Testis (tissue), 3 donors: ENCODE results near the gene RGS9. TPM values are rescaled to one million over a fixed set of nuclear protein-coding genes. Genes with fewer than 3 reads are reported as not detected.
"Not testable (repeated sequence)": the region's sequence is repeated elsewhere in the genome, so short reads cannot be mapped to it uniquely, and the experiment has no call there.

Experiments used
- DNase-seq: peaks from one replicate; pipeline ENCODE4 v3.0.0-alpha.2; 2019
- H3K27ac ChIP-seq, 2 donors: fragments of 200-600 bp; sonication (generic); one replicate each; pipeline ENCODE4 v1.5.1; 2019
- H3K27me3 ChIP-seq: fragments of 200-600 bp; sonication (generic); one replicate; pipeline ENCODE4 v1.5.1; 2019
- H3K36me3 ChIP-seq: fragments of 200-600 bp; sonication (generic); one replicate; pipeline ENCODE4 v1.5.1; 2017; ENCODE audit warnings: low read depth; ENCODE audit errors: missing control alignments
- H3K4me1 ChIP-seq: fragments of 200-600 bp; sonication (generic); one replicate; pipeline ENCODE4 v1.5.1; 2019
- H3K4me3 ChIP-seq, 2 donors: fragments of 200-600 bp; sonication (generic); one replicate each; pipeline ENCODE4 v1.5.1; 2017 to 2019
- H3K9me3 ChIP-seq: fragments of 200-600 bp; sonication (generic); one replicate; pipeline ENCODE4 v1.5.1; 2017
- CTCF ChIP-seq, 3 experiments: fragments of 450-650 bp in 2 of 3; fragments of 200-600 bp in 1 of 3; sonication (generic) in 1 of 3; IDR thresholded peaks; one replicate each; pipeline ENCODE4 v1.5.1; 2016 to 2019; ENCODE audit warnings: antibody characterized with exemption in 3 of 3, mild to moderate bottlenecking in 2 of 3, moderate library complexity in 1 of 3
- POLR2A ChIP-seq: fragments of 450-650 bp; IDR thresholded peaks from one replicate; pipeline ENCODE4 v1.6.1; 2017; ENCODE audit warnings: antibody characterized with exemption, mild to moderate bottlenecking, moderate library complexity
- WGBS, 2 donors: methylation state at CpG; one replicate each; pipeline ENCODE4 v1.1.5; 2018; 5-methylcytosine and 5-hydroxymethylcytosine counted together
- intact Hi-C: fragments of 100-400 bp; cut with DNase I; formaldehyde crosslinking; loops from one replicate; pipeline ENCODE4 v1.15.1; 2023; ENCODE audit warnings: low total_unique reads
- polyA plus RNA-seq: library from polyadenylated mRNA; stranded (reverse); fragments of 350-450 nt; fragmentation: Illumina TruSeq; extraction: RNeasy Lipid Tissue Mini Kit (QIAGEN cat#74804); gene quantifications from one replicate; pipeline ENCODE4 v1.2.3, GENCODE V29; 2014; ENCODE audit warnings: low read depth, low replicate concordance; ENCODE audit not compliant: insufficient read depth
- total RNA-seq, 2 donors: library from RNA; depleted of rRNA; stranded (reverse); fragments of >200 nt; gene quantifications; one replicate each; pipeline ENCODE4 v1.2.3, GENCODE V29; 2016

RGS9 gene
- total and polyA plus RNA-seq, 3 donors from 2014 or later = 4.6 to 7.9 (median 5.7) TPM

- Histone ChIP-seq H3K27ac (no peak overlapping the region), H3K36me3 (no peaks in the 10 kb centered on the region), H3K4me1 (peaks cover 3% of the 10 kb centered on the region), H3K4me3 (no peak overlapping the region), H3K9me3 (no peaks in the 10 kb centered on the region), H3K27me3 (no peaks in the 10 kb centered on the region)
- TF ChIP-seq POLR2A = no peak
- TF ChIP-seq CTCF (IDR thresholded peaks at IDR 0.05) = no peak
- 73 to 85% methylated on average over 4 of the region's 4 CpGs for WGBS, 2 donors
- intact Hi-C loops = no loop called here
- DNase-seq = no peak
Observed at GRCh38 chr17:65177901-65178300, 40.7 kb downstream of the RGS9 start.

GRCh38 chr17:65180276-65180675 lies 43.1 kb downstream of the RGS9 start:
- 72 to 87% methylated on average over 12 of the region's 12 CpGs for WGBS, 2 donors
- H3K9me3 ChIP-seq, H3K4me3 ChIP-seq, H3K36me3 ChIP-seq, intact Hi-C loops, H3K27me3 ChIP-seq, DNase-seq, H3K27ac ChIP-seq: not testable (repeated sequence)
- peaks cover 13% of the 10 kb centered on the region for H3K4me1 ChIP-seq

- WGBS, 2 donors = 91 to 93% methylated on average over 4 of the region's 4 CpGs
- H3K36me3 ChIP-seq, H3K9me3 ChIP-seq, H3K4me3 ChIP-seq, intact Hi-C loops, H3K27ac ChIP-seq, DNase-seq, H3K27me3 ChIP-seq: not testable (repeated sequence)
- peaks cover 13% of the 10 kb centered on the region for H3K4me1 ChIP-seq
Observed at GRCh38 chr17:65180752-65181236, 43.6 kb downstream of the RGS9 start.

- Histone ChIP-seq H3K27ac (no peak overlapping the region), H3K4me1 (peaks cover 13% of the 10 kb centered on the region), H3K9me3 (no peaks in the 10 kb centered on the region), H3K27me3 (no peaks in the 10 kb centered on the region), H3K36me3 (no peaks in the 10 kb centered on the region), H3K4me3 (no peak overlapping the region)
- 92 to 95% methylated on average over 9 of the region's 9 CpGs for WGBS, 2 donors
- no peak for TF ChIP-seq CTCF (IDR thresholded peaks at IDR 0.05)
- TF ChIP-seq POLR2A = no peak
- intact Hi-C loops = no loop called here
- DNase-seq = no peak
Observed at GRCh38 chr17:65181237-65182061, 44.3 kb downstream of the RGS9 start.

GRCh38 chr17:65182233-65182632 lies 45.1 kb downstream of the RGS9 start:
- H3K27ac ChIP-seq = no peak overlapping the region
- H3K9me3 ChIP-seq = no peaks in the 10 kb centered on the region
- no peaks in the 10 kb centered on the region for H3K36me3 ChIP-seq
- 84 to 85% methylated on average over 7 to 9 of the region's 9 CpGs for WGBS, 2 donors
- H3K4me3 ChIP-seq = no peak overlapping the region
- no peaks in the 10 kb centered on the region for H3K27me3 ChIP-seq
- peaks cover 13% of the 10 kb centered on the region for H3K4me1 ChIP-seq
- intact Hi-C loops = no loop called here
- DNase-seq = no peak
- TF ChIP-seq POLR2A (no peak), CTCF (IDR thresholded peaks at IDR 0.05) (no peak)

GRCh38 chr17:65183736-65184135 lies 46.6 kb downstream of the RGS9 start:
- Histone ChIP-seq H3K9me3 (no peaks in the 10 kb centered on the region), H3K4me1 (peaks cover 13% of the 10 kb centered on the region), H3K36me3 (no peaks in the 10 kb centered on the region), H3K27me3 (no peaks in the 10 kb centered on the region), H3K4me3 (no peak overlapping the region), H3K27ac (no peak overlapping the region)
- intact Hi-C loops = no loop called here
- no peak for DNase-seq
- WGBS, 2 donors = 24 to 39% methylated on average over 6 of the region's 6 CpGs
- no peak for TF ChIP-seq CTCF (IDR thresholded peaks at IDR 0.05)
- no peak for TF ChIP-seq POLR2A
